Loucy (cell line): ENCODE results near the gene IFT88.

Experiments
- EZH2phosphoT487 ChIP-seq: fragments of 200-600 bp; IDR thresholded peaks from 2 replicates; pipeline ENCODE4 v1.6.1; 2018; ENCODE audit warnings: antibody characterized with exemption, mild to moderate bottlenecking, moderate library complexity, borderline replicate concordance
- TF ChIP-seq, protein P1 (sequence below): fragments of 200-600 bp; sonication (generic); conservative IDR thresholded peaks from 2 replicates; pipeline ENCODE4 v1.5.1; 2014; ENCODE audit warnings: mild to moderate bottlenecking, antibody characterized with exemption, low read length

- TF ChIP-seq, protein P1, sequence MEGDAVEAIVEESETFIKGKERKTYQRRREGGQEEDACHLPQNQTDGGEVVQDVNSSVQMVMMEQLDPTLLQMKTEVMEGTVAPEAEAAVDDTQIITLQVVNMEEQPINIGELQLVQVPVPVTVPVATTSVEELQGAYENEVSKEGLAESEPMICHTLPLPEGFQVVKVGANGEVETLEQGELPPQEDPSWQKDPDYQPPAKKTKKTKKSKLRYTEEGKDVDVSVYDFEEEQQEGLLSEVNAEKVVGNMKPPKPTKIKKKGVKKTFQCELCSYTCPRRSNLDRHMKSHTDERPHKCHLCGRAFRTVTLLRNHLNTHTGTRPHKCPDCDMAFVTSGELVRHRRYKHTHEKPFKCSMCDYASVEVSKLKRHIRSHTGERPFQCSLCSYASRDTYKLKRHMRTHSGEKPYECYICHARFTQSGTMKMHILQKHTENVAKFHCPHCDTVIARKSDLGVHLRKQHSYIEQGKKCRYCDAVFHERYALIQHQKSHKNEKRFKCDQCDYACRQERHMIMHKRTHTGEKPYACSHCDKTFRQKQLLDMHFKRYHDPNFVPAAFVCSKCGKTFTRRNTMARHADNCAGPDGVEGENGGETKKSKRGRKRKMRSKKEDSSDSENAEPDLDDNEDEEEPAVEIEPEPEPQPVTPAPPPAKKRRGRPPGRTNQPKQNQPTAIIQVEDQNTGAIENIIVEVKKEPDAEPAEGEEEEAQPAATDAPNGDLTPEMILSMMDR, result no peak
- no peak for TF ChIP-seq EZH2phosphoT487
Measured at GRCh38 chr13:20715330-20715712, 148.4 kb downstream of the IFT88 start.
